B cell (primary cell): Measurements from ENCODE around the gene CCDC7. TPM values are rescaled to one million over a fixed set of nuclear protein-coding genes. Genes with fewer than 3 reads are reported as not detected.
"Not testable (repeated sequence)": the region's sequence is repeated elsewhere in the genome, so short reads cannot be mapped to it uniquely, and the experiment has no call there.

Experiments used
- ATAC-seq: fragments of 200-7000 bp; cut with Tn5 transposase; one replicate; pipeline ENCODE4 v1.10.0; 2021; ENCODE audit warnings: low read depth, mild to moderate bottlenecking, moderate number of reproducible peaks, moderate library complexity
- CTCF ChIA-PET: fragments of 350-600 bp; sonication (Branson Sonifier 250); formaldehyde crosslinking; loops from one replicate; lab custom pipeline; 2021; ENCODE audit warnings: antibody characterized with exemption, inconsistent platforms; lab: Charles Lee
- POLR2A ChIA-PET: fragments of 350-600 bp; sonication (Branson Sonifier 250); formaldehyde crosslinking; loops from one replicate; lab custom pipeline; 2021; ENCODE audit warnings: antibody characterized with exemption; lab: Charles Lee
- DNase-seq: peaks from one replicate; pipeline ENCODE4 v3.0.0; 2013
- H2AFZ ChIP-seq: 2 replicates; pipeline ENCODE4 v1.6.1; 2012; ENCODE audit warnings: mild to moderate bottlenecking, low read depth, low read length; ENCODE audit not compliant: insufficient read depth, poor library complexity, severe bottlenecking
- H3K27ac ChIP-seq, 2 donors: 1 replicate in 1 of 2; 2 replicates in 1 of 2; pipeline ENCODE4 v1.5.1; 2012 to 2013; ENCODE audit warnings: low read length in 2 of 2, mild to moderate bottlenecking in 2 of 2, moderate library complexity in 1 of 2
- H3K27me3 ChIP-seq, 4 experiments: fragments of 200-600 bp in 1 of 4; sonication (generic) in 1 of 4; replicated peaks in 1 of 4; 1 replicate in 2 of 4; 2 replicates in 2 of 4; pipeline versions ENCODE4 v1.6.1 to v1.7.0; 2013 to 2016; ENCODE audit warnings: low read length in 3 of 4, mild to moderate bottlenecking in 2 of 4, mixed read lengths in 1 of 4, moderate library complexity in 1 of 4; ENCODE audit not compliant: insufficient read depth in 4 of 4, control insufficient read depth in 3 of 4; ENCODE audit errors: control extremely low read depth in 1 of 4
- H3K36me3 ChIP-seq, 2 experiments: replicated peaks in 1 of 2; 1 replicate in 1 of 2; 2 replicates in 1 of 2; pipeline versions ENCODE4 v1.6.1 to v1.7.1; 2013; ENCODE audit warnings: low read length in 1 of 2; ENCODE audit not compliant: insufficient read depth in 2 of 2, control insufficient read depth in 1 of 2; ENCODE audit errors: control extremely low read depth in 1 of 2, extremely low read depth in 1 of 2
- H3K4me1 ChIP-seq, 2 donors: fragments of 200-600 bp in 1 of 2; sonication (generic) in 1 of 2; 1 replicate in 1 of 2; 2 replicates in 1 of 2; pipeline versions ENCODE4 v1.5.1 to v1.6.1; 2013 to 2017; ENCODE audit warnings: low read length in 2 of 2; ENCODE audit not compliant: control insufficient read depth in 2 of 2, insufficient read depth in 2 of 2
- H3K4me2 ChIP-seq: replicated peaks from 2 replicates; pipeline ENCODE3; 2012; ENCODE audit warnings: mild to moderate bottlenecking, low read depth, low read length; ENCODE audit not compliant: poor library complexity, severe bottlenecking
- H3K4me3 ChIP-seq, 5 experiments: fragments of 200-600 bp in 1 of 5; sonication (generic) in 1 of 5; 1 replicate in 3 of 5; 2 replicates in 2 of 5; pipeline versions ENCODE4 v1.5.1 to v1.7.0; 2011 to 2016; ENCODE audit warnings: low read length in 4 of 5, mild to moderate bottlenecking in 4 of 5, low read depth in 2 of 5, control low read depth in 1 of 5, moderate library complexity in 1 of 5; ENCODE audit not compliant: insufficient read depth in 1 of 5; ENCODE audit errors: control extremely low read depth in 1 of 5, extremely low read depth in 1 of 5
- H3K79me2 ChIP-seq: fragments of 200-600 bp; sonication (generic); one replicate; pipeline ENCODE4 v1.6.0; 2016; ENCODE audit warnings: low read length; ENCODE audit not compliant: control insufficient read depth, insufficient read depth
- H3K9ac ChIP-seq: fragments of 200-600 bp; sonication (generic); 2 replicates; pipeline ENCODE4 v1.6.1; 2017; ENCODE audit warnings: mild to moderate bottlenecking, low read length, moderate library complexity
- H3K9me3 ChIP-seq, 3 donors: one replicate each; pipeline versions ENCODE4 v1.6.1 to v1.7.1; 2013; ENCODE audit warnings: low read length in 2 of 3; ENCODE audit not compliant: control insufficient read depth in 2 of 3, insufficient read depth in 1 of 3; ENCODE audit errors: control extremely low read depth in 1 of 3
- H4K20me1 ChIP-seq: 2 replicates; pipeline ENCODE4 v1.6.0; 2012; ENCODE audit warnings: mild to moderate bottlenecking, low read length; ENCODE audit not compliant: insufficient read depth, control insufficient read depth, poor library complexity, severe bottlenecking
- H3K27ac Mint-ChIP-seq: one replicate; pipeline ENCODE4 v1.8.0; 2021; ENCODE audit warnings: mixed read lengths
- H3K27me3 Mint-ChIP-seq: one replicate; pipeline ENCODE4 v1.8.0; 2021; ENCODE audit warnings: mixed read lengths
- H3K4me1 Mint-ChIP-seq: one replicate; pipeline ENCODE4 v1.8.0; 2021; ENCODE audit warnings: mixed read lengths
- H3K4me3 Mint-ChIP-seq: one replicate; pipeline ENCODE4 v1.8.0; 2021; ENCODE audit warnings: mixed read lengths
- H3K9me3 Mint-ChIP-seq: one replicate; pipeline ENCODE4 v1.8.0; 2022; ENCODE audit warnings: mixed read lengths; ENCODE audit not compliant: insufficient read depth
- EZH2 ChIP-seq: IDR thresholded peaks from 2 replicates; pipeline ENCODE4 v1.6.1; 2012; ENCODE audit warnings: borderline replicate concordance, low read depth, mild to moderate bottlenecking, moderate library complexity, low read length; ENCODE audit not compliant: insufficient read depth, poor library complexity, severe bottlenecking
- WGBS: methylation state at CpG from one replicate; pipeline ENCODE4 v1.1.5; 2013; ENCODE audit warnings: missing lambda C conversion rate; ENCODE audit not compliant: insufficient coverage; 5-methylcytosine and 5-hydroxymethylcytosine counted together
- intact Hi-C: fragments of 100-400 bp; cut with micrococcal nuclease; formaldehyde crosslinking; loops from one replicate; pipeline ENCODE4 v1.10.0; 2022
- polyA plus RNA-seq: library from polyadenylated mRNA; depleted of rRNA; stranded (reverse); fragments of >200 nt; gene quantifications from 2 replicates; pipeline ENCODE4 v1.2.3, GENCODE V29; 2012
- total RNA-seq, 2 donors: library from RNA; stranded (reverse); fragments of 120-200 nt in 1 of 2; gene quantifications; 1 replicate in 1 of 2; 2 replicates in 1 of 2; pipeline versions ENCODE4 v1.2.3 to v1.2.4, GENCODE V29; 2013 to 2022
- TF ChIP-seq, protein P1 (sequence below): fragments of 200-600 bp; IDR thresholded peaks from one replicate; pipeline ENCODE4 v1.8.0; 2022; ENCODE audit warnings: antibody characterized with exemption, mild to moderate bottlenecking

Gene CCDC7
- total and polyA plus RNA-seq, 2 donors (not counting 1 experiment from before 2014, with no cell fraction given), result 2.6 to 26.6 TPM

- Histone ChIP-seq H3K27me3 (no peaks in the 10 kb centered on the region), H2AFZ (no peak overlapping the region), H4K20me1 (no peaks in the 10 kb centered on the region), H3K4me1 (no peaks in the 10 kb centered on the region), H3K79me2 (no peaks in the 10 kb centered on the region), H3K9ac (no peak overlapping the region), H3K27ac (no peak overlapping the region), H3K4me2 (no peak overlapping the region), H3K4me3 (no peak overlapping the region), H3K36me3 (no peaks in the 10 kb centered on the region), H3K9me3 (peaks cover 0 to 4% (median 0%) of the 10 kb centered on the region in 3 donors)
- ChIA-PET POLR2A (no interaction called here), CTCF (interaction anchor here (1.0 kb wide), 1 partner anchor 216 kb away, joined by 5 read pairs; no protein-coding TSS in a partner anchor)
- Mint-ChIP-seq H3K27ac (no peak overlapping the region), H3K4me3 (no peak overlapping the region), H3K9me3 (no peaks in the 10 kb centered on the region), H3K4me1 (no peaks in the 10 kb centered on the region), H3K27me3 (no peaks in the 10 kb centered on the region)
- no peak for TF ChIP-seq EZH2
- TF ChIP-seq, protein P1, sequence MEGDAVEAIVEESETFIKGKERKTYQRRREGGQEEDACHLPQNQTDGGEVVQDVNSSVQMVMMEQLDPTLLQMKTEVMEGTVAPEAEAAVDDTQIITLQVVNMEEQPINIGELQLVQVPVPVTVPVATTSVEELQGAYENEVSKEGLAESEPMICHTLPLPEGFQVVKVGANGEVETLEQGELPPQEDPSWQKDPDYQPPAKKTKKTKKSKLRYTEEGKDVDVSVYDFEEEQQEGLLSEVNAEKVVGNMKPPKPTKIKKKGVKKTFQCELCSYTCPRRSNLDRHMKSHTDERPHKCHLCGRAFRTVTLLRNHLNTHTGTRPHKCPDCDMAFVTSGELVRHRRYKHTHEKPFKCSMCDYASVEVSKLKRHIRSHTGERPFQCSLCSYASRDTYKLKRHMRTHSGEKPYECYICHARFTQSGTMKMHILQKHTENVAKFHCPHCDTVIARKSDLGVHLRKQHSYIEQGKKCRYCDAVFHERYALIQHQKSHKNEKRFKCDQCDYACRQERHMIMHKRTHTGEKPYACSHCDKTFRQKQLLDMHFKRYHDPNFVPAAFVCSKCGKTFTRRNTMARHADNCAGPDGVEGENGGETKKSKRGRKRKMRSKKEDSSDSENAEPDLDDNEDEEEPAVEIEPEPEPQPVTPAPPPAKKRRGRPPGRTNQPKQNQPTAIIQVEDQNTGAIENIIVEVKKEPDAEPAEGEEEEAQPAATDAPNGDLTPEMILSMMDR, result no peak
- ATAC-seq (no peak), DNase-seq (no peak)
- intact Hi-C loops, result no loop called here
Measured at GRCh38 chr10:32793033-32793432, 347.1 kb downstream of the CCDC7 start.

- TF ChIP-seq, protein P1, result peak; percentile 78
- no peak for TF ChIP-seq EZH2
- Histone ChIP-seq H3K79me2 (no peaks in the 10 kb centered on the region), H3K4me2 (no peak overlapping the region), H3K36me3 (no peaks in the 10 kb centered on the region), H3K27me3 (no peaks in the 10 kb centered on the region), H3K4me1 (no peaks in the 10 kb centered on the region), H4K20me1 (no peaks in the 10 kb centered on the region), H3K9ac (no peak overlapping the region), H3K27ac (no peak overlapping the region), H3K9me3 (no peaks in the 10 kb centered on the region), H2AFZ (no peak overlapping the region), H3K4me3 (no peak overlapping the region)
- H3K4me1 Mint-ChIP-seq, result no peaks in the 10 kb centered on the region
- no peaks in the 10 kb centered on the region for H3K9me3 Mint-ChIP-seq
- WGBS, result no CpG with 5 or more reads among the region's 2 CpGs
- intact Hi-C loops, result loop anchor here (1.0 to 2.0 kb wide), 3 partner anchors 213 to 1841 kb away; no protein-coding TSS in a partner anchor
- peak; percentile 57 for DNase-seq
- ChIA-PET CTCF (interaction anchor here (0.9 to 2.7 kb wide), 9 partner anchors 70 to 360 kb away, joined by 3 to 33 read pairs (median 4); no protein-coding TSS in a partner anchor), POLR2A (no interaction called here)
- H3K4me3 Mint-ChIP-seq, result no peak overlapping the region
- no peaks in the 10 kb centered on the region for H3K27me3 Mint-ChIP-seq
- no peak for ATAC-seq
- H3K27ac Mint-ChIP-seq, result no peak overlapping the region
Measured at GRCh38 chr10:32795598-32796183, 349.8 kb downstream of the CCDC7 start.

GRCh38 chr10:32797393-32797792 lies 351.5 kb downstream of the CCDC7 start:
- H3K27ac ChIP-seq, H3K9me3 ChIP-seq, H3K27ac Mint-ChIP-seq, H3K4me3 ChIP-seq, H3K27me3 Mint-ChIP-seq, H3K4me1 Mint-ChIP-seq, H2AFZ ChIP-seq, H3K36me3 ChIP-seq, ATAC-seq, H4K20me1 ChIP-seq, H3K79me2 ChIP-seq, H3K9ac ChIP-seq, H3K27me3 ChIP-seq, H3K4me1 ChIP-seq, POLR2A ChIA-PET, H3K4me3 Mint-ChIP-seq, H3K4me2 ChIP-seq, H3K9me3 Mint-ChIP-seq, intact Hi-C loops, DNase-seq: not testable (repeated sequence)
- WGBS, result no CpG with 5 or more reads among the region's 3 CpGs
- CTCF ChIA-PET, result interaction anchor here (1.2 to 1.8 kb wide), 2 partner anchors 212 to 359 kb away, joined by 4 to 6 read pairs; no protein-coding TSS in a partner anchor
